K562 (cell line): ENCODE results near the gene ARHGAP26. TPM values are rescaled to one million over a fixed set of nuclear protein-coding genes. Genes with fewer than 3 reads are reported as not detected.

Experiments
- ATAC-seq: fragments of 200-7000 bp; cut with Tn5 transposase; 3 replicates; pipeline ENCODE4 v1.9.1; 2020; ENCODE audit warnings: moderate library complexity
- BruUV-seq: library from RNA; stranded (reverse); fragments of 400-500 nt; replicated peaks from 2 replicates; lab custom pipeline; 2021; lab: Mats Ljungman, UMichigan
- CTCF ChIA-PET: fragments of 300-600 bp; formaldehyde crosslinking; extraction: SDS; loops from one replicate; lab custom pipeline; 2021; ENCODE audit warnings: low intra/inter-chr PET ratio; lab: Yijun Ruan, JAX
- POLR2A ChIA-PET: fragments of 300-600, 350-650 bp; sonication (Branson Sonifier 250); formaldehyde crosslinking; extraction: SDS; loops from one replicate; lab custom pipeline; 2021; ENCODE audit warnings: antibody characterized with exemption, inconsistent platforms; lab: Yijun Ruan, JAX
- DNase-seq, 4 experiments: peaks; one replicate each; pipeline versions ENCODE4 v3.0.0 to v3.0.0-alpha.2; 2011 to 2018; ENCODE audit warnings: low spot score in 3 of 4, mixed read lengths in 3 of 4; ENCODE audit errors: extremely low read depth in 1 of 4
- FAIRE-seq: peaks from 2 replicates; lab custom pipeline; 2011; peaks lifted over from hg19 to GRCh38; lab: Jason Lieb, UNC
- H2AFZ ChIP-seq: 2 replicates; pipeline ENCODE4 v1.6.0; 2011; ENCODE audit warnings: low read depth, low read length, control low read depth, inconsistent platforms
- H3K27ac ChIP-seq: fragments of 200-600 bp; 3 replicates; pipeline ENCODE4 v1.8.0; 2011; ENCODE audit warnings: low read depth, mild to moderate bottlenecking, control low read depth, inconsistent platforms, low read length, moderate library complexity, mixed read lengths; ENCODE audit errors: extremely low read depth
- H3K27me3 ChIP-seq, 2 experiments: fragments of 300-600 bp in 1 of 2; 2 replicates in 1 of 2; 3 replicates in 1 of 2; pipeline versions ENCODE4 v1.6.0 to v1.8.0; 2011; ENCODE audit warnings: inconsistent platforms in 2 of 2, low read length in 2 of 2, mild to moderate bottlenecking in 1 of 2, mixed read lengths in 1 of 2, moderate library complexity in 1 of 2; ENCODE audit not compliant: control insufficient read depth in 2 of 2, insufficient read depth in 2 of 2
- H3K36me3 ChIP-seq: fragments of 300-600 bp; 3 replicates; pipeline ENCODE4 v1.8.0; 2011; ENCODE audit warnings: mild to moderate bottlenecking, low read length, inconsistent platforms; ENCODE audit not compliant: control insufficient read depth, insufficient read depth
- H3K4me1 ChIP-seq, 2 experiments: fragments of 200-600 bp in 1 of 2; replicated peaks in 1 of 2; 2 replicates in 1 of 2; 3 replicates in 1 of 2; pipeline versions ENCODE4 v1.5.1 to v1.8.0; 2011; ENCODE audit warnings: inconsistent platforms in 2 of 2, low read length in 2 of 2, mild to moderate bottlenecking in 1 of 2, mixed read lengths in 1 of 2, moderate library complexity in 1 of 2; ENCODE audit not compliant: control insufficient read depth in 2 of 2, insufficient read depth in 2 of 2
- H3K4me2 ChIP-seq: 2 replicates; pipeline ENCODE4 v1.6.1; 2011; ENCODE audit warnings: low read length, control low read depth, inconsistent platforms, mixed read lengths; ENCODE audit not compliant: insufficient read depth
- H3K4me3 ChIP-seq: fragments of 200-600 bp; sonication (generic), shearing (Covaris generic); 2 replicates; pipeline ENCODE4 v1.5.1; 2016; ENCODE audit warnings: control low read depth, inconsistent platforms
- H3K79me2 ChIP-seq: fragments of 200-600 bp; 3 replicates; pipeline ENCODE4 v1.8.0; 2011; ENCODE audit warnings: low read length, inconsistent platforms; ENCODE audit not compliant: control insufficient read depth, insufficient read depth
- H3K9ac ChIP-seq, 2 experiments: 2 replicates each; pipeline versions ENCODE4 v1.6.0 to v1.6.1; 2011; ENCODE audit warnings: low read depth in 2 of 2, low read length in 2 of 2, control low read depth in 1 of 2, inconsistent platforms in 1 of 2, mild to moderate bottlenecking in 1 of 2, mixed read lengths in 1 of 2; ENCODE audit not compliant: insufficient read depth in 1 of 2
- H3K9me1 ChIP-seq: one replicate; pipeline ENCODE4 v1.6.0; 2011; ENCODE audit warnings: inconsistent platforms, mild to moderate bottlenecking, low read length, moderate library complexity; ENCODE audit not compliant: control insufficient read depth, insufficient read depth
- H3K9me3 ChIP-seq: replicated peaks from 2 replicates; pipeline ENCODE4 v1.5.1; 2011; ENCODE audit warnings: low read depth, low read length, inconsistent platforms; ENCODE audit not compliant: control insufficient read depth, insufficient read depth
- H4K20me1 ChIP-seq: replicated peaks from 2 replicates; pipeline ENCODE4 v1.6.1; 2011; ENCODE audit warnings: low read length, inconsistent platforms, mixed read lengths; ENCODE audit not compliant: control insufficient read depth, insufficient read depth
- MED1 ChIP-seq: sonication (generic); formaldehyde crosslinking; IDR thresholded peaks from 2 replicates; pipeline ENCODE4 v1.8.1; 2023; ENCODE audit warnings: missing genetic modification reagents, borderline replicate concordance
- NFIC ChIP-seq: fragments of 450-650 bp; IDR thresholded peaks from 2 replicates; pipeline ENCODE4 v1.6.1; 2017; ENCODE audit warnings: mild to moderate bottlenecking, inconsistent platforms
- NFIX ChIP-seq: fragments of 250-450 bp; sonication (Bioruptor Pico); IDR thresholded peaks from 2 replicates; pipeline ENCODE4 v1.4.0; 2020; ENCODE audit warnings: low read depth, mild to moderate bottlenecking, moderate library complexity
- RAD21 ChIP-seq, 2 experiments: fragments of 250-450 bp in 1 of 2; fragments of 450-650 bp in 1 of 2; sonication (Bioruptor Pico) in 1 of 2; formaldehyde crosslinking in 1 of 2; IDR thresholded peaks in 1 of 2; conservative IDR thresholded peaks in 1 of 2; 2 replicates each; pipeline versions ENCODE4 v1.4.0 to v1.8.0; 2020 to 2022; ENCODE audit warnings: mild to moderate bottlenecking in 2 of 2, moderate library complexity in 1 of 2
- ZNF436 ChIP-seq: fragments of 250-450, 450-650 bp; sonication (Bioruptor Pico); formaldehyde crosslinking; IDR thresholded peaks from 2 replicates; pipeline ENCODE4 v1.7.0; 2020; ENCODE audit warnings: mild to moderate bottlenecking
- WGBS: fragments of 100-300 bp; shearing (Covaris generic); methylation state at CpG from one replicate; pipeline ENCODE4 v1.1.6; 2016; ENCODE audit warnings: low coverage, mixed read lengths; ENCODE audit not compliant: insufficient coverage; ENCODE audit errors: missing lambda C conversion rate; 5-methylcytosine and 5-hydroxymethylcytosine counted together
- in situ Hi-C: fragments of 300-500 bp; cut with MboI; formaldehyde crosslinking; loops from 4 replicates; pipeline ENCODE4 v1.15.0; 2018; ENCODE audit warnings: inconsistent platforms, mixed read lengths
- intact Hi-C: fragments of 100-400 bp; cut with micrococcal nuclease; formaldehyde crosslinking; loops from 2 replicates; pipeline ENCODE4 v1.14.2; 2022
- polyA plus RNA-seq, 8 experiments: library from polyadenylated mRNA; depleted of rRNA in 4 of 8; stranded (reverse) in 5 of 8; unstranded in 3 of 8; fragments of >200 nt; fragmentation: Nextera tagmentation in 2 of 8; fragmentation: Illumina TruSeq in 1 of 8; extraction: Ambion mirVana in 2 of 8; extraction: Trizol in 1 of 8; gene quantifications; 2 replicates each; pipeline versions ENCODE4 v1.2.1 to v1.2.3, GENCODE V29; 2011 to 2014; ENCODE audit warnings: inconsistent platforms in 1 of 8, missing spikeins in 1 of 8
- total RNA-seq, 7 experiments: library from RNA; depleted of rRNA in 6 of 7; stranded (reverse); fragments of >200 nt in 6 of 7; fragmentation: Illumina TruSeq in 2 of 7; extraction: Trizol in 2 of 7; gene quantifications; 2 replicates each; pipeline versions ENCODE4 v1.2.1 to v1.2.3, GENCODE V29; 2011 to 2021; ENCODE audit warnings: low replicate concordance in 1 of 7

ARHGAP26 gene
- total and polyA plus RNA-seq, 9 of the 15 experiments (the other 6 are each of a cell fraction or from before 2014, with no cell fraction given) = 0.13 to 1.1 (median 0.55) TPM

DNA sequence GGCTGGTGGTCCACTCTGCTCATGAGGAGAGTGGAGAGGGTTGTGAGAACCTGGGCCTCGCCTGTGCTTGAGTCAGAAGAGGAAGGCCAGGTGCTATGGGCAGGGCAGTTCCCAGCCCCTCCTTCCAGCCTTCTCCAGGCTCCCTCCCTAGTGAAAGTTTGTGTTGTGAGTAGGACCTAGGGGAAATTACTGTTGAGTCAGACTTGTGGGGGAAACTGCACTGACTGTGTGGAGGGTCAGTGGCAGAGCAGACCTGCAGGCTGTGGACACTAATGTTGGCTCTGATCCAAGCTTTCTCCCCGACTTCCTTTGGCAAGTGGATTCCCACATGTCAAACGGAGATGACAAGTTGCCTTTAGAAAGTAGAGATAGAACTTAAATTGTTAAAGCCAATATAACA lies 102.6 kb downstream of the ARHGAP26 start:
- H3K36me3 ChIP-seq = no peaks in the 10 kb centered on the region
- ChIA-PET CTCF (no interaction called here), POLR2A (no interaction called here)
- ATAC-seq (no peak), DNase-seq (no peak), FAIRE-seq (no peak)
- BruUV-seq = no TSS peak
- in situ Hi-C loops (loop anchor here (5.0 kb wide), 1 partner anchor 150 kb away; no protein-coding TSS in a partner anchor), intact Hi-C loops (no loop called here)
- H3K27ac ChIP-seq = no peak overlapping the region
- TF ChIP-seq NFIC = peak; percentile 44; the same call in 1 of the 2 replicates
- TF ChIP-seq MED1 = no peak
- no peak for TF ChIP-seq ZNF436 (CRISPR knock-in tag)
- no peaks in the 10 kb centered on the region for H4K20me1 ChIP-seq
- 7% methylated on average over 3 of the region's 3 CpGs for WGBS
- H3K9ac ChIP-seq = no peak overlapping the region
- no peaks in the 10 kb centered on the region for H3K79me2 ChIP-seq
- H2AFZ ChIP-seq = no peak overlapping the region
- no peak overlapping the region for H3K4me3 ChIP-seq
- no peak overlapping the region for H3K4me2 ChIP-seq
- peaks cover 7 to 32% of the 10 kb centered on the region in 2 experiments; a peak in 4 of 5 replicates for H3K27me3 ChIP-seq
- H3K9me1 ChIP-seq = no peaks in the 10 kb centered on the region
- H3K9me3 ChIP-seq = no peaks in the 10 kb centered on the region
- H3K4me1 ChIP-seq = no peaks in the 10 kb centered on the region

DNA sequence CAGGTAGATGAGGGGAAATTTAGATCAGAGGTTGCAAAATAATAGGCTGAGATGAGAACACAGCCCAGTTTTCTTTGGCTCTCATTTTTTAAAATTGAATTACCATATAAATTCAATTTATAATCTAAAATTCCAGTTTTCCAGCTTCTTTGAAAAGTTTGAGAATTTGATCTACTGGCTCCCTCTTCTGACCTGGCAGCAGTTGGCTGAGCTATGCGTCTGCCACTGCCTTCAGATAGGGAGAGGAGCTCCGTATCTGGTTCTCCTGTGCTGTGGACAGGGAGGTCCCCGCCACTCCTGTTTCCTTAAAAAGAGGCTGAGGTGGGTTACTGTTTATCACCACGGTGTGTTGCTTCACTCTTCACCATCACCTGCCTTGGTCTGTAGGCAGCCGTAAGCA lies 103.7 kb downstream of the ARHGAP26 start:
- ChIA-PET POLR2A (interaction anchor here (0.7 kb wide), 1 partner anchor 9 kb away, joined by 3 read pairs; no protein-coding TSS in a partner anchor), CTCF (no interaction called here)
- no peak for DNase-seq
- TF ChIP-seq RAD21 (CRISPR knock-in tag; conservative IDR thresholded peaks at IDR 0.05 in 1 of 2, IDR thresholded peaks at IDR 0.05 in 1 of 2) (peak in 1 of 2 experiments; percentile 16; a peak in 1 of 4 replicates), NFIX (CRISPR knock-in tag) (no peak)
- Histone ChIP-seq H3K79me2 (no peaks in the 10 kb centered on the region), H3K9me3 (no peaks in the 10 kb centered on the region), H3K9me1 (no peaks in the 10 kb centered on the region), H3K4me3 (no peak overlapping the region), H4K20me1 (no peaks in the 10 kb centered on the region), H3K4me1 (no peaks in the 10 kb centered on the region), H2AFZ (no peak overlapping the region), H3K36me3 (no peaks in the 10 kb centered on the region), H3K4me2 (no peak overlapping the region), H3K27me3 (peaks cover 10 to 27% of the 10 kb centered on the region in 2 experiments; a peak in 4 of 5 replicates), H3K27ac (no peak overlapping the region), H3K9ac (no peak overlapping the region)
- in situ Hi-C loops (loop anchor here (5.0 kb wide), 1 partner anchor 152 kb away; no protein-coding TSS in a partner anchor), intact Hi-C loops (no loop called here)
- BruUV-seq = no TSS peak
- 4% methylated on average over 5 of the region's 5 CpGs for WGBS
- no peak for ATAC-seq
- no peak for FAIRE-seq
